GM21447 (cell line): ENCODE measurements around the gene KLHL22.
"Not testable (repeated sequence)": the region's sequence is repeated elsewhere in the genome, so short reads cannot be mapped to it uniquely, and the experiment has no call there.

Experiments
- ATAC-seq: cut with Tn5 transposase; IDR thresholded peaks from one replicate; pipeline ENCODE4 v1.9.1; 2021; ENCODE audit not compliant: unreplicated experiment

Gene KLHL22

GRCh38 chr22:20404881-20405280, 90.7 kb downstream of the KLHL22 start:
- ATAC-seq = no peak

- no peak for ATAC-seq
Measured at GRCh38 chr22:20403779-20404140, 91.8 kb downstream of the KLHL22 start.

- ATAC-seq = no peak
Measured at GRCh38 chr22:20402960-20403778, 92.4 kb downstream of the KLHL22 start.

- no peak for ATAC-seq
Measured at GRCh38 chr22:20401376-20402014, 94.1 kb downstream of the KLHL22 start.

- ATAC-seq = no peak
Measured at GRCh38 chr22:20400606-20401375, 94.8 kb downstream of the KLHL22 start.

- ATAC-seq = no peak
Measured at GRCh38 chr22:20399866-20400605, 95.6 kb downstream of the KLHL22 start.

GRCh38 chr22:20398420-20398819, 97.2 kb downstream of the KLHL22 start:
- ATAC-seq = no peak

GRCh38 chr22:20397498-20397897, 98.1 kb downstream of the KLHL22 start:
- ATAC-seq = no peak

- ATAC-seq = no peak
Measured at GRCh38 chr22:20396639-20397038, 99.0 kb downstream of the KLHL22 start.

- no peak for ATAC-seq
Measured at GRCh38 chr22:20395907-20396287, 99.7 kb downstream of the KLHL22 start.

- no peak for ATAC-seq
Measured at GRCh38 chr22:20395181-20395906, 100.3 kb downstream of the KLHL22 start.

GRCh38 chr22:20393705-20394476, 101.7 kb downstream of the KLHL22 start, which contains the start of gene ZNF74:
Gene ZNF74, plus strand, starts transcription at chr22:20394151. Its CDS starts 478 bp downstream, at chr22:20394629.
- ATAC-seq = peak; percentile 76

- no peak for ATAC-seq
Measured at GRCh38 chr22:20392983-20393704, 102.5 kb downstream of the KLHL22 start.

- not testable (repeated sequence) for ATAC-seq
Measured at GRCh38 chr22:20392365-20392881, 103.2 kb downstream of the KLHL22 start.
